ENCODE data around the gene RHBDF2.

RHBDF2 gene

DNA sequence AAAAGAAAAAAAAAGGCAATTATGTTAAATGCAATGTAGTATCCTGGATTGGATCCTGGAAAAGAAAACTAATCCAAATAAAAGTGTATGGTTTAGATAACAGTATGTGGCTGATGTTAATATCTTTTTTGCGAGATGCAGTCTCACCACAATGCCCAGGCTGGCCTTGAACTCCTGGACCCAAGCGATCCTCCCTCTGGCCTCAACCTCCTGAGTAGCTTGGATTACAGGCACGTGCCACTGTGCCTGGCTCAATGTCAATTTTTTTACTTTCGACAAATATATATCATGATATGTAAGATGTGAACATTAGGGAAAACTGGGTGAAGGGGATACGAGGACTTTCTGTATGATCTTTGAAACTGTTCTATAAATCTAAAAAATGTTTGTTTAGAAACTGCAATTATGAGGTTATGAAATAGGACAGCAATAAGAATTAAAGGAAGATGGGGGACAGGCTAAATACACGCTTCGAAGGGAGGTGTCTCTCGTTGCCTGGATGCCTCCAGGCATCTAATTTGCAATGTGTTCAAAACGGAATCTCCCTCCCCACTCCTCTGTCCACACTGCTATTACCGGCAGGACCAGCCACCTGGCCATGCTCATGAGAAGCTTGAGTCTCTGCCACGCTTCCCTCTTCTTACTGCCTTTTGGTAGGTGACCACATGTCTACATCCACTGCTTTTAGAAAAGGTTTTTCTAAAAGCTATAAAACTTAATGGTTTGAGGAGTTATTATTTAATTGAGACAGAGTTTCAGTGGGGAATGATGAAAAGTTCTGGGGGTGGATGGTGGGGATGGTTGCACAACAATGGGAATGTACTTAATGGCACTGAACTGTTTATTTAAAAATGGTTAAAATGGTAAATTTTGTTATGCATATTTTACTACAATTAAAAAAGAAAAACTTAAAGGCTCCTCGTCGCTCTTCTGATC is 63.5 kb downstream of the RHBDF2 start:
- TF ChIP-seq TAF1 (IDR thresholded peaks at IDR 0.05; ENCODE audit: borderline replicate concordance, insufficient read depth, low read length) (no peak), FOXP2 (optimal IDR thresholded peaks at IDR 0.05; ENCODE audit: borderline replicate concordance, extremely low read depth, extremely low read length, insufficient read depth) (no peak), POLR2AphosphoS5 (IDR thresholded peaks at IDR 0.05; ENCODE audit: low read depth, low read length) (no peak), SIN3A (IDR thresholded peaks at IDR 0.05; ENCODE audit: borderline replicate concordance, insufficient read depth, low read length) (no peak)
- TF ChIP-seq, protein P1, sequence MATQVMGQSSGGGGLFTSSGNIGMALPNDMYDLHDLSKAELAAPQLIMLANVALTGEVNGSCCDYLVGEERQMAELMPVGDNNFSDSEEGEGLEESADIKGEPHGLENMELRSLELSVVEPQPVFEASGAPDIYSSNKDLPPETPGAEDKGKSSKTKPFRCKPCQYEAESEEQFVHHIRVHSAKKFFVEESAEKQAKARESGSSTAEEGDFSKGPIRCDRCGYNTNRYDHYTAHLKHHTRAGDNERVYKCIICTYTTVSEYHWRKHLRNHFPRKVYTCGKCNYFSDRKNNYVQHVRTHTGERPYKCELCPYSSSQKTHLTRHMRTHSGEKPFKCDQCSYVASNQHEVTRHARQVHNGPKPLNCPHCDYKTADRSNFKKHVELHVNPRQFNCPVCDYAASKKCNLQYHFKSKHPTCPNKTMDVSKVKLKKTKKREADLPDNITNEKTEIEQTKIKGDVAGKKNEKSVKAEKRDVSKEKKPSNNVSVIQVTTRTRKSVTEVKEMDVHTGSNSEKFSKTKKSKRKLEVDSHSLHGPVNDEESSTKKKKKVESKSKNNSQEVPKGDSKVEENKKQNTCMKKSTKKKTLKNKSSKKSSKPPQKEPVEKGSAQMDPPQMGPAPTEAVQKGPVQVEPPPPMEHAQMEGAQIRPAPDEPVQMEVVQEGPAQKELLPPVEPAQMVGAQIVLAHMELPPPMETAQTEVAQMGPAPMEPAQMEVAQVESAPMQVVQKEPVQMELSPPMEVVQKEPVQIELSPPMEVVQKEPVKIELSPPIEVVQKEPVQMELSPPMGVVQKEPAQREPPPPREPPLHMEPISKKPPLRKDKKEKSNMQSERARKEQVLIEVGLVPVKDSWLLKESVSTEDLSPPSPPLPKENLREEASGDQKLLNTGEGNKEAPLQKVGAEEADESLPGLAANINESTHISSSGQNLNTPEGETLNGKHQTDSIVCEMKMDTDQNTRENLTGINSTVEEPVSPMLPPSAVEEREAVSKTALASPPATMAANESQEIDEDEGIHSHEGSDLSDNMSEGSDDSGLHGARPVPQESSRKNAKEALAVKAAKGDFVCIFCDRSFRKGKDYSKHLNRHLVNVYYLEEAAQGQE (IDR thresholded peaks at IDR 0.05; ENCODE audit: insufficient read depth in 1 of 2, low read depth in 2 of 2, low read length in 2 of 2) = no peak

DNA sequence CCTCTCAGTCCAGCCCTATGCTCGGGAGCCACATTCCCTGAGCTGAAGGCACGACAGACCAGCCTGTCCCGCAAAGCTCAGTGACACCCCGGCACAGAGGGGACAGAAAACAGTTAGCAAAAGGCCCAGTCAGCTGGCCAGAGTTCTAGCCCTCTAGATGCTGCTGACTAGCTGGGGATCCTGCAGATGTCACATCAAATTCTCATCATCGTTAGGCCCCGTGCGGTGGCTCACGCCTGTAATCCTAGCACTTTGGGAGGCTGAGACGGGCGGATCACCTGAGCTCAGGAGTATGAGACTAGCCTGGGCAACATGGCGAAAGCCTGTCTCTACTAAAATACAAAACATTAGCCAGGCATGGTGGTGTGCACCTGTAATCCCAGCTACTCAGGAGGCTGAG is 65.5 kb downstream of the RHBDF2 start:
- no peak for TF ChIP-seq TAF1 (IDR thresholded peaks at IDR 0.05; ENCODE audit: borderline replicate concordance, insufficient read depth, low read length)
- TF ChIP-seq SIN3A (IDR thresholded peaks at IDR 0.05; ENCODE audit: borderline replicate concordance, insufficient read depth, low read length) = no peak
- TF ChIP-seq, protein P1 (IDR thresholded peaks at IDR 0.05; ENCODE audit: insufficient read depth in 1 of 2, low read depth in 2 of 2, low read length in 2 of 2) = no peak
- TF ChIP-seq FOXP2 (optimal IDR thresholded peaks at IDR 0.05; ENCODE audit: borderline replicate concordance, extremely low read depth, extremely low read length, insufficient read depth) = no peak

GRCh38 chr17:76434870-76435269 is 66.4 kb downstream of the RHBDF2 start:
- no peak for TF ChIP-seq SIN3A (IDR thresholded peaks at IDR 0.05; ENCODE audit: borderline replicate concordance, insufficient read depth, low read length)
- TF ChIP-seq, protein P1 (IDR thresholded peaks at IDR 0.05; ENCODE audit: insufficient read depth in 1 of 2, low read depth in 2 of 2, low read length in 2 of 2) = no peak
- no peak for TF ChIP-seq FOXP2 (optimal IDR thresholded peaks at IDR 0.05; ENCODE audit: borderline replicate concordance, extremely low read depth, extremely low read length, insufficient read depth)
- TF ChIP-seq TAF1 (IDR thresholded peaks at IDR 0.05; ENCODE audit: borderline replicate concordance, insufficient read depth, low read length) = no peak
- TF ChIP-seq POLR2AphosphoS5 (IDR thresholded peaks at IDR 0.05; ENCODE audit: low read depth, low read length) = no peak

- TF ChIP-seq, protein P1 (IDR thresholded peaks at IDR 0.05; ENCODE audit: insufficient read depth in 1 of 2, low read depth in 2 of 2, low read length in 2 of 2) = no peak
- TF ChIP-seq SIN3A (IDR thresholded peaks at IDR 0.05; ENCODE audit: borderline replicate concordance, insufficient read depth, low read length) = no peak
- no peak for TF ChIP-seq TAF1 (IDR thresholded peaks at IDR 0.05; ENCODE audit: borderline replicate concordance, insufficient read depth, low read length)
- no peak for TF ChIP-seq POLR2AphosphoS5 (IDR thresholded peaks at IDR 0.05; ENCODE audit: low read depth, low read length)
- no peak for TF ChIP-seq FOXP2 (optimal IDR thresholded peaks at IDR 0.05; ENCODE audit: borderline replicate concordance, extremely low read depth, extremely low read length, insufficient read depth)
These were observed 67.5 kb downstream of the RHBDF2 start for GRCh38 chr17:76433693-76434092.
